Transverse colon (tissue), 4 donors: ENCODE measurements around the gene TRIM3. TPM values are rescaled to one million over a fixed set of nuclear protein-coding genes. Genes with fewer than 3 reads are reported as not detected.

Source experiments
- DNase-seq: peaks from one replicate; pipeline ENCODE4 v3.0.0-alpha.2; 2019
- H3K27ac ChIP-seq, 4 donors: fragments of 200-600 bp; sonication (generic); 2 replicates each; pipeline ENCODE4 v1.5.1; 2016 to 2018; ENCODE audit warnings: inconsistent platforms in 4 of 4
- H3K27me3 ChIP-seq: fragments of 200-600 bp; sonication (generic); 2 replicates; pipeline ENCODE4 v1.5.1; 2017; ENCODE audit warnings: inconsistent platforms
- H3K36me3 ChIP-seq, 4 donors: fragments of 200-600 bp; sonication (generic); 2 replicates each; pipeline ENCODE4 v1.5.1; 2017 to 2019; ENCODE audit warnings: inconsistent platforms in 4 of 4
- H3K4me1 ChIP-seq, 4 donors: fragments of 200-600 bp; sonication (generic); 2 replicates each; pipeline ENCODE4 v1.5.1; 2017 to 2020; ENCODE audit warnings: inconsistent platforms in 4 of 4
- H3K4me3 ChIP-seq, 4 donors: fragments of 200-600 bp; sonication (generic); 1 replicate in 1 of 4; 2 replicates in 3 of 4; pipeline versions ENCODE4 v1.5.1 to v1.6.1; 2017 to 2019; ENCODE audit warnings: inconsistent platforms in 4 of 4
- H3K9me3 ChIP-seq, 2 donors: fragments of 200-600 bp; sonication (generic); 2 replicates each; pipeline ENCODE4 v1.5.1; 2017 to 2019; ENCODE audit warnings: inconsistent platforms in 2 of 2
- EP300 ChIP-seq: sonication (generic); formaldehyde crosslinking; IDR thresholded peaks from one replicate; pipeline ENCODE4 v1.6.1; 2017; ENCODE audit warnings: antibody characterized with exemption, low read depth
- POLR2A ChIP-seq: fragments of 450-650 bp; IDR thresholded peaks from one replicate; pipeline ENCODE4 v1.6.1; 2016; ENCODE audit warnings: antibody characterized with exemption, mild to moderate bottlenecking, moderate library complexity
- POLR2AphosphoS5 ChIP-seq, 3 donors: sonication (generic); formaldehyde crosslinking; IDR thresholded peaks; one replicate each; pipeline ENCODE4 v1.6.1; 2016; ENCODE audit warnings: antibody characterized with exemption in 3 of 3
- WGBS, 2 donors: methylation state at CpG; one replicate each; pipeline ENCODE4 v1.1.5; 2018; ENCODE audit warnings: low coverage in 1 of 2; 5-methylcytosine and 5-hydroxymethylcytosine counted together
- in situ Hi-C, 4 donors: fragments of 200-750 bp; cut with MboI; loops; one replicate each; pipeline versions ENCODE4 v1.15.0 to v1.15.1; 2017; ENCODE audit warnings: low sequenced_read_pairs in 3 of 4, low pct_ligation_motif_present in 1 of 4, low pct_unique_long_range_greater_than_20kb in 1 of 4
- intact Hi-C: fragments of 100-400 bp; cut with DNase I; formaldehyde crosslinking; loops from one replicate; pipeline ENCODE4 v1.15.1; 2023; ENCODE audit warnings: low total_unique reads
- total RNA-seq, 4 donors: library from RNA; depleted of rRNA; stranded (reverse); fragments of >200 nt; gene quantifications; one replicate each; pipeline ENCODE4 v1.1.0, GENCODE V29; 2016
- TF ChIP-seq, protein P1 (sequence below), 5 experiments: fragments of 200-600 bp in 3 of 5; fragments of 450-650 bp in 2 of 5; sonication (generic) in 3 of 5; IDR thresholded peaks; 1 replicate in 2 of 5; 2 replicates in 3 of 5; pipeline ENCODE4 v1.5.1; 2016 to 2017; ENCODE audit warnings: antibody characterized with exemption in 5 of 5, inconsistent platforms in 3 of 5, mild to moderate bottlenecking in 2 of 5, moderate library complexity in 1 of 5

TRIM3 gene
- total RNA-seq, 4 donors from 2014 or later = 49.1 to 205 (median 67.9) TPM

DNA sequence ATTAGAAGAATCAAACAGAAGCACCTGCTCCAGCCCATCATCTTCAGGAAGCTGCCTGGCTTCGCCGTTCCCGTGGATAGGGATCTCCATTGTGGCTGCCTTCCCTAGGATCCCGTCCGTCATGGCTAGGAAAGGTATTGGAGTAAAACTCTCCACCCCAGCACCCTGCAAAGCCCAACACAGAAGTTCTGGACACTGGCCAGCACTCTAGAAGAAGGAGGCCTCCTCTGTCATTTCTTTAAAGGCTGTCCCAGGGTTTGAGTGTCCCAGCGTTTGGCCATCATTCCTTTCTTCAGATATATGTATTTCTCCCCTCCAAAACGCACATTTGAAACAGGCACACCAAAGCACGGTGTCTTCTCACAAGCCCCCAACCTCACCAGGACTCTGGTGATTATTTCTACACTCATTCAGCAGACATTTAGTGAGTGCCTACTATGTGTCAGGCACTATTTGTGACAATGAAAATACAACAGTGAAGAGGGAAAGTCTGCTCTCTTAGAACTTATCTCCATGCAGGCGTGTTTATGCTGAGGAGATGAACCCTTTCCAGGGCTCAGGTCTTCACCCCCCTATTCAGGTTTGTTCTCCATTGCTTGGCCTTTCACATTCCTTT is 6.7 kb upstream of the TRIM3 start:
- Histone ChIP-seq H3K36me3 (peaks cover 0 to 9% (median 0%) of the 10 kb centered on the region in 4 donors), H3K4me3 (peak overlapping the region; percentile 64 to 88 (median 66)), H3K9me3 (no peaks in the 10 kb centered on the region), H3K27me3 (no peaks in the 10 kb centered on the region), H3K4me1 (peaks cover 13 to 42% (median 36%) of the 10 kb centered on the region in 4 donors), H3K27ac (peak overlapping the region; percentile 91 to 96 (median 94))
- 52 to 61% methylated on average over 6 to 9 of the region's 9 CpGs for WGBS, 2 donors
- TF ChIP-seq EP300 = no peak
- TF ChIP-seq, protein P1, sequence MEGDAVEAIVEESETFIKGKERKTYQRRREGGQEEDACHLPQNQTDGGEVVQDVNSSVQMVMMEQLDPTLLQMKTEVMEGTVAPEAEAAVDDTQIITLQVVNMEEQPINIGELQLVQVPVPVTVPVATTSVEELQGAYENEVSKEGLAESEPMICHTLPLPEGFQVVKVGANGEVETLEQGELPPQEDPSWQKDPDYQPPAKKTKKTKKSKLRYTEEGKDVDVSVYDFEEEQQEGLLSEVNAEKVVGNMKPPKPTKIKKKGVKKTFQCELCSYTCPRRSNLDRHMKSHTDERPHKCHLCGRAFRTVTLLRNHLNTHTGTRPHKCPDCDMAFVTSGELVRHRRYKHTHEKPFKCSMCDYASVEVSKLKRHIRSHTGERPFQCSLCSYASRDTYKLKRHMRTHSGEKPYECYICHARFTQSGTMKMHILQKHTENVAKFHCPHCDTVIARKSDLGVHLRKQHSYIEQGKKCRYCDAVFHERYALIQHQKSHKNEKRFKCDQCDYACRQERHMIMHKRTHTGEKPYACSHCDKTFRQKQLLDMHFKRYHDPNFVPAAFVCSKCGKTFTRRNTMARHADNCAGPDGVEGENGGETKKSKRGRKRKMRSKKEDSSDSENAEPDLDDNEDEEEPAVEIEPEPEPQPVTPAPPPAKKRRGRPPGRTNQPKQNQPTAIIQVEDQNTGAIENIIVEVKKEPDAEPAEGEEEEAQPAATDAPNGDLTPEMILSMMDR (IDR thresholded peaks at IDR 0.05) = no peak
- no peak for TF ChIP-seq POLR2AphosphoS5 (IDR thresholded peaks at IDR 0.05)
- TF ChIP-seq POLR2A = no peak
- DNase-seq = no peak
- in situ Hi-C loops (loop anchor here in 1 of 4 donors (10.0 kb wide), 1 partner anchor 246 kb away; the partner anchor contains the start of genes CNGA4 and FHIP1B), intact Hi-C loops (no loop called here)

DNA sequence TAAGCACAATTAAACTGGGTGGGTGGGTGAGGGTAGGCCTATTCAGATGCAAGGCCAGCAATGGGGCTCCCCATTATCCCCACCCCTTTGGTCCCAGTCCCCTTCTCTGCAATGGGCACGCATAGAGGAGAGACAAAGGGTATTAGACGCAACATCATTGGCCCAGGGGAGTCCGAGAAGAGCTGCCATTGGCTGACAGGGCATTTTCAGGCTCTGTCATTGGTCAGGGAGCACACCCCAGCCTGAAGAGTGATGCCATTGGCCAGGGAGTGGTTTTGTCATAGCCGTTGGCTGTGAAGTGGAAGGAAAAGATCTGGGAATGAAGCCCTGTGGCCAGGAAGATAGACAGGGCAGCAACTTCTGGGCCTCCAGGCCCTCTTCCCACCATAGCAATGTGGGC is 2.8 kb upstream of the TRIM3 start:
- H3K36me3 ChIP-seq = peaks cover 0 to 9% (median 0%) of the 10 kb centered on the region in 4 donors
- in situ Hi-C loops = loop anchor here in 1 of 4 donors (10.0 kb wide), 1 partner anchor 128 kb away; the partner anchor contains the start of genes ILK and RRP8
- H3K27me3 ChIP-seq = no peaks in the 10 kb centered on the region
- H3K9me3 ChIP-seq = no peaks in the 10 kb centered on the region
- WGBS, 2 donors = 88% methylated on average over 4 of the region's 4 CpGs; no CpG with 5 or more reads in 1 of the 2 donors
- no peak overlapping the region for H3K4me3 ChIP-seq
- DNase-seq = no peak
- TF ChIP-seq POLR2A = no peak
- no peak for TF ChIP-seq POLR2AphosphoS5 (IDR thresholded peaks at IDR 0.05)
- TF ChIP-seq, protein P1 (IDR thresholded peaks at IDR 0.05) = no peak
- H3K27ac ChIP-seq = peak overlapping the region in 3 of 4 donors; percentile 92 to 99 (median 97)
- peaks cover 9 to 48% (median 44%) of the 10 kb centered on the region in 4 donors for H3K4me1 ChIP-seq
- intact Hi-C loops = no loop called here

DNA sequence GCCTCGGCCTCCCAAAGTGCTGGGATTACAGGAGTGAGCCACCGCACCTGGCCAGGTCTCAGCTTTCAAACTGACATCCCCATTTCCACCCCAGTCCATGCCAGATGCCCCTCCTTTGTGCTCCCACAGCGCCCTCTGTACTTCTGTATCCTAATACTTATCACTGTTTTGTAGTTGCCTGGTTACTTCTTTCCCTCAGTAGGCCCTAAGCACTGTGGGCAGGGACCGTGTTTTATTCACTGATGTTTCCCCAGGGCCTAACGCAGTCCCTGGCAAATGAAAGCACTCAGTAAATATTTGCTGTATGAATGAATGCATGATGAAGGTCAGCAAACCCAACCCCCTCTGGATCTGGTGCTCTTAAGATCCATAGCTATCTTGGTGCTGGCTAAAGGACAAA is 2.2 kb upstream of the TRIM3 start:
- peaks cover 0 to 9% (median 0%) of the 10 kb centered on the region in 4 donors for H3K36me3 ChIP-seq
- H3K9me3 ChIP-seq = no peaks in the 10 kb centered on the region
- no peak for DNase-seq
- TF ChIP-seq, protein P1 (IDR thresholded peaks at IDR 0.05) = no peak
- TF ChIP-seq POLR2A (no peak), POLR2AphosphoS5 (IDR thresholded peaks at IDR 0.05) (no peak), EP300 (no peak)
- in situ Hi-C loops = loop anchor here in 1 of 4 donors (10.0 kb wide), 1 partner anchor 129 kb away; the partner anchor contains the start of genes ILK and RRP8
- 70% methylated on average over 5 of the region's 5 CpGs; no CpG with 5 or more reads in 1 of the 2 donors for WGBS, 2 donors
- H3K27me3 ChIP-seq = no peaks in the 10 kb centered on the region
- peaks cover 9 to 52% (median 44%) of the 10 kb centered on the region in 4 donors for H3K4me1 ChIP-seq
- no peak overlapping the region for H3K4me3 ChIP-seq
- H3K27ac ChIP-seq = peak overlapping the region; percentile 92 to 99 (median 97)
- intact Hi-C loops = no loop called here

DNA sequence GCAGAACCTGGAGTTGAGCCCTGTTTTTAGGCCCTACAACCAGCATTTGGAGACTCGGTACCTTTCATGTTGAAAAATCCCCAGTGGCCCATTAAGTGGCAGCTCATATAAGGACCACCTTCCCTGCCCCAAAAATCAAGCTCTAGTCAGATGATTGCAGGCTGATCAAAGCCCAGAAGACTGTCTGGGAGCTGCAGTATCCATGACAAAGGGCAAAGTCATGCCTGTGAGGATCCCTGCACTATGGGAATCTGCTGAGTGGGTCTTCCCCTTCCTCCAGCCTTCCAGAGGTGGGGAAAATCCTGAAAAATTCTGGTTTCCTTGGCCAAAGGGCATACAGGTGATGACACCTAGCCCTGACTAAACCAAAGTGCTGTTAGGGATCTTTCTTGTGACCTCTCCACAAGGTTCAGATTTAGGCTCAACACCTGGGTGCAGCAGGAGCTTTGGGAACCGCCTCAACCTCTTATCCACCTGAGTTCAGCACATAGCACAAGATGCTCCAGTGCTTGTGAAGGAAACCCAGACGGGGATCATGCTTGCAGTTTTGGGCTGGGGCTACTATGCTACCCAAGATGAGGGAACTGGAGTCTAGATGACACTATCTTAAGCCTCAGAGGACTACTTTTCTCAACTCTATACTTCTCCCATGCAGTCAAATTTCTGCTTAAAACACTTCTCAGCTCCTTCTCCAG is 1.2 kb upstream of the TRIM3 start:
- peak overlapping the region; percentile 92 to 99 (median 97) for H3K27ac ChIP-seq
- peaks cover 0 to 9% (median 0%) of the 10 kb centered on the region in 4 donors for H3K36me3 ChIP-seq
- H3K27me3 ChIP-seq = no peaks in the 10 kb centered on the region
- intact Hi-C loops (no loop called here), in situ Hi-C loops (loop anchor here in 1 of 4 donors (10.0 kb wide), 1 partner anchor 130 kb away; the partner anchor contains the start of genes ILK and RRP8)
- H3K4me3 ChIP-seq = peak overlapping the region in 1 of 4 donors; percentile 75
- 66% methylated on average over 3 of the region's 3 CpGs; no CpG with 5 or more reads in 1 of the 2 donors for WGBS, 2 donors
- H3K9me3 ChIP-seq = no peaks in the 10 kb centered on the region
- DNase-seq = no peak
- H3K4me1 ChIP-seq = peaks cover 11 to 54% (median 38%) of the 10 kb centered on the region in 4 donors
- TF ChIP-seq POLR2AphosphoS5 (IDR thresholded peaks at IDR 0.05) (no peak), POLR2A (no peak), EP300 (no peak)
- TF ChIP-seq, protein P1 (IDR thresholded peaks at IDR 0.05) = no peak
